Erythroblast (primary cell): ENCODE data around the gene SUV39H2.

Experiments
- GATA1 ChIP-seq: IDR thresholded peaks from 2 replicates; pipeline ENCODE4 v1.6.1; 2011; ENCODE audit warnings: low read depth, mild to moderate bottlenecking, control low read depth, low read length, moderate library complexity
- POLR2A ChIP-seq: IDR thresholded peaks from 2 replicates; pipeline ENCODE4 v1.6.1; 2011; ENCODE audit warnings: mild to moderate bottlenecking, low read length

- TF ChIP-seq POLR2A (no peak), GATA1 (no peak)
These were observed 48.2 kb downstream of the SUV39H2 start for GRCh38 chr10:14926722-14927416.
